PC-9 (cell line): ENCODE data around the gene PAK2. TPM values are rescaled to one million over a fixed set of nuclear protein-coding genes. Genes with fewer than 3 reads are reported as not detected.

Source experiments
- BruUV-seq: library from RNA; stranded (reverse); fragments of 400-500 nt; replicated peaks from 2 replicates; lab custom pipeline; 2021; lab: Mats Ljungman, UMichigan
- CTCF ChIA-PET: fragments of 300-600 bp; sonication (Branson Sonifier 250); formaldehyde crosslinking; loops from one replicate; lab custom pipeline; 2022; ENCODE audit warnings: antibody characterized with exemption; lab: Charles Lee
- POLR2A ChIA-PET: fragments of 300-600 bp; sonication (Branson Sonifier 250); formaldehyde crosslinking; loops from one replicate; lab custom pipeline; 2022; ENCODE audit warnings: antibody characterized with exemption; ENCODE audit not compliant: unreplicated experiment; lab: Charles Lee
- DNase-seq, 2 experiments: peaks; one replicate each; pipeline versions ENCODE4 v3.0.0 to v3.0.0-alpha.2; 2015 to 2022; ENCODE audit warnings: mixed read lengths in 1 of 2
- H2AFZ ChIP-seq: fragments of 200-600 bp; sonication (generic); 2 replicates; pipeline ENCODE4 v1.8.1; 2017; ENCODE audit warnings: antibody characterized with exemption
- H3F3A ChIP-seq: fragments of 200-600 bp; sonication (generic); 2 replicates; pipeline ENCODE4 v1.8.1; 2017; ENCODE audit warnings: antibody characterized with exemption, mild to moderate bottlenecking, low read depth; ENCODE audit not compliant: insufficient read depth
- H3K27ac ChIP-seq: fragments of 200-600 bp; sonication (generic); 2 replicates; pipeline ENCODE4 v1.6.1; 2016; ENCODE audit warnings: mixed run types
- H3K27me3 ChIP-seq: fragments of 200-600 bp; sonication (generic); 2 replicates; pipeline ENCODE4 v1.6.1; 2016; ENCODE audit warnings: low read depth, mixed run types; ENCODE audit not compliant: insufficient read depth
- H3K36me3 ChIP-seq: fragments of 200-600 bp; sonication (generic); 2 replicates; pipeline ENCODE4 v1.6.1; 2016; ENCODE audit warnings: low read depth, mixed run types
- H3K4me1 ChIP-seq: fragments of 200-600 bp; sonication (generic); replicated peaks from 2 replicates; pipeline ENCODE4 v1.6.1; 2016; ENCODE audit warnings: mixed run types; ENCODE audit not compliant: insufficient read depth
- H3K4me2 ChIP-seq: fragments of 200-600 bp; sonication (generic); 2 replicates; pipeline ENCODE4 v1.6.1; 2017; ENCODE audit warnings: mixed run types
- H3K4me3 ChIP-seq: fragments of 200-600 bp; sonication (generic); 2 replicates; pipeline ENCODE4 v1.6.1; 2016; ENCODE audit warnings: mixed run types
- H3K79me2 ChIP-seq: fragments of 200-600 bp; sonication (generic); 2 replicates; pipeline ENCODE4 v1.6.1; 2017; ENCODE audit warnings: low read depth, mixed run types
- H3K9me2 ChIP-seq: fragments of 200-600 bp; sonication (generic); 2 replicates; pipeline ENCODE4 v1.8.1; 2017; ENCODE audit warnings: mild to moderate bottlenecking; ENCODE audit not compliant: insufficient read depth
- H3K9me3 ChIP-seq: fragments of 200-600 bp; sonication (generic); 2 replicates; pipeline ENCODE4 v1.8.1; 2016; ENCODE audit warnings: low read depth; ENCODE audit not compliant: insufficient read depth
- H4K20me1 ChIP-seq: fragments of 200-600 bp; sonication (generic); 2 replicates; pipeline ENCODE4 v1.8.1; 2017; ENCODE audit not compliant: insufficient read depth
- CTCF ChIP-seq: fragments of 200-600 bp; sonication (generic); conservative IDR thresholded peaks from 2 replicates; pipeline ENCODE4 v1.6.1; 2017; ENCODE audit warnings: mixed run types, antibody characterized with exemption, mild to moderate bottlenecking, moderate library complexity
- EZH2 ChIP-seq: fragments of 200-600 bp; sonication (generic); IDR thresholded peaks from 2 replicates; pipeline ENCODE4 v1.8.0; 2017; ENCODE audit warnings: antibody characterized with exemption, low read depth
- intact Hi-C: fragments of 100-400 bp; cut with micrococcal nuclease; formaldehyde crosslinking; loops from one replicate; pipeline ENCODE4 v1.10.0; 2022; ENCODE audit not compliant: unreplicated experiment
- total RNA-seq: library from RNA; stranded (reverse); gene quantifications from 2 replicates; pipeline ENCODE4 v1.2.3, GENCODE V29; 2021

The PAK2 gene
- total RNA-seq, 1 experiment from 2014 or later = 78.6 TPM

DNA sequence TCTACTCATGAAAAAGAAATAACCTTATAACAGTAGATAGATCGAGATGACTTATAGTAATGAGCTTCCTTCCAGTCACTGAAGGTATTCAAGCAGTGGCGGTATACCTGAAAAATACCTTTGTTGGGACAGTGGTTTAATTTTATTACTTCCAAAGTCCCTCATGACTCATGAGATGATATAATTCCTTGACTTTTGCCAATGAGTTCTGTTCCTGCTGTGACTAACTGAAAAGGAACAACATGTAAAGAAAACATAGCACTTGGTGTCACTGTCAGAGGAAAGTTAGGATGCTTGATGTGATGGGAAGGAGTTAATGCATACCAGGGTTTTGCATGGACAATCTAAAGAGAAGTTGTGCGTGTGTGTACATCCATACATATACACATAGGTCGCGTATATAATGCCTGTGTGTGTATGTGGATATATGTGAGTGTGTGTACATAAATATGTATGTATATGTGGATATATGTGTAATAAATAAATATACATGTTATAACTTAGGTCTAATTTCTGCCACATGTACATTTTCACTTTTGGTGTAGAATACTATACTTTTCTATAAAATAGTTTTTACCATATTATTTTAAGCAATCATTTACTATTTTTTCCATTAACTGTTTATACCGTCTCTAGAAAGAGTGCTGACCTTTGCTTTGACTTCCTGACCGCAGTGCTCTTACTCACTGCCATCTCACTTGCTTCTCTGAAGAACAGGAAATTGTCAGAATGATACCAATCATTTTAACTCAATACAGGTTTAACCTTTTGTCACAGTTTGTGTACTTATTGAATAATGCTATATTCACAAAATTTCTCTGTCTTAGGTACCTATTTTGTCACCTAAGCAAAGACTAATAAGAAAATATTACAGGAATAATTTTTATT lies 12.6 kb upstream of the PAK2 start:
- ChIA-PET CTCF (interaction anchor here (0.6 kb wide), 1 partner anchor 36 kb away, joined by 3 read pairs; no protein-coding TSS in a partner anchor), POLR2A (interaction anchor here (0.5 kb wide), 2 partner anchors 12 to 167 kb away, joined by 4 to 7 read pairs; partner anchors contain the start of gene PAK2)
- Histone ChIP-seq H2AFZ (no peak overlapping the region), H3K79me2 (0 out of 2 replicates have a peak, but pooled peaks cover 7% of the 10 kb centered on the region), H4K20me1 (peaks cover 5% of the 10 kb centered on the region; the same call in 1 of the 2 replicates), H3K4me2 (peak overlapping the region; percentile 40), H3F3A (peaks cover 40% of the 10 kb centered on the region), H3K4me1 (peaks cover 36% of the 10 kb centered on the region), H3K36me3 (peaks cover 24% of the 10 kb centered on the region; the same call in 1 of the 2 replicates), H3K9me2 (no peaks in the 10 kb centered on the region), H3K4me3 (no peak overlapping the region), H3K27me3 (no peaks in the 10 kb centered on the region), H3K9me3 (no peaks in the 10 kb centered on the region), H3K27ac (peak overlapping the region; percentile 62)
- TF ChIP-seq EZH2 = no peak
- TF ChIP-seq CTCF = no peak
- DNase-seq = peak; percentile 19 to 86
- intact Hi-C loops = no loop called here
- no TSS peak for BruUV-seq

DNA sequence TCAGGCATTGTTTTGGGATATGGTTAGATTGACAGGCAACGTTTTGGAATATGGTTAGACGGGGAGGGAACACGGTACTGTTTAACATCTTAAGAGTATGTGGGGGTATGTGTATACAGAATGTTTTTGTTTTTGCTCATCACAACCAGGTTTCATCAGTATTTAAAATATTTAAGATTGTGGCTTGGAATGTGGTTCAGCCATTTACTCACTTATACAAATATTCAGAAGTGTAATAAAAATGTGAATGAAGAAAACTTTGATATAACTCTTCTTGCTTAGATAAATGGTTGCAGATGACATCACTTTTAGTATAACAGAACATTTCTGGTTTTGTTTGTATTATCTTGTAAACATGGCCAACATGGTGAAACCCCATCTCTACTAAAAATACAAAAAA lies 3.9 kb upstream of the PAK2 start:
- ChIA-PET POLR2A (no interaction called here), CTCF (no interaction called here)
- no peak overlapping the region for H3K4me2 ChIP-seq
- H3K4me3 ChIP-seq = no peak overlapping the region
- peaks cover 9% of the 10 kb centered on the region for H3K79me2 ChIP-seq
- H4K20me1 ChIP-seq = peaks cover under 1% of the 10 kb centered on the region; the same call in 1 of the 2 replicates
- peaks cover 19% of the 10 kb centered on the region; the same call in 1 of the 2 replicates for H3F3A ChIP-seq
- 0 out of 2 replicates have a peak, but pooled peaks cover 13% of the 10 kb centered on the region for H3K36me3 ChIP-seq
- intact Hi-C loops = no loop called here
- no peaks in the 10 kb centered on the region for H3K27me3 ChIP-seq
- H3K27ac ChIP-seq = no peak overlapping the region
- no peak overlapping the region for H2AFZ ChIP-seq
- DNase-seq = no peak
- no peaks in the 10 kb centered on the region for H3K9me2 ChIP-seq
- no peaks in the 10 kb centered on the region for H3K4me1 ChIP-seq
- no peaks in the 10 kb centered on the region for H3K9me3 ChIP-seq
- TF ChIP-seq CTCF = no peak
- no peak for TF ChIP-seq EZH2
- no TSS peak for BruUV-seq

- Histone ChIP-seq H3K9me3 (no peaks in the 10 kb centered on the region), H3K27ac (no peak overlapping the region), H3K27me3 (no peaks in the 10 kb centered on the region), H2AFZ (no peak overlapping the region), H3K4me3 (no peak overlapping the region), H4K20me1 (peaks cover 11% of the 10 kb centered on the region), H3K4me2 (no peak overlapping the region), H3K9me2 (no peaks in the 10 kb centered on the region), H3K4me1 (peaks cover 6% of the 10 kb centered on the region), H3F3A (peaks cover 22% of the 10 kb centered on the region; the same call in 1 of the 2 replicates), H3K79me2 (peaks cover 20% of the 10 kb centered on the region), H3K36me3 (0 out of 2 replicates have a peak, but pooled peaks cover 13% of the 10 kb centered on the region)
- no peak for TF ChIP-seq EZH2
- TF ChIP-seq CTCF = no peak
- intact Hi-C loops = no loop called here
- ChIA-PET POLR2A (no interaction called here), CTCF (interaction anchor here (0.7 kb wide), 1 partner anchor 105 kb away, joined by 3 read pairs; no protein-coding TSS in a partner anchor)
- no peak for DNase-seq
- BruUV-seq = no TSS peak
Measured at GRCh38 chr3:196736670-196737374, 2.8 kb upstream of the PAK2 start.
